ENCODE data around the gene ITSN2.
A peak's percentile ranks its signal among the peaks of the same experiment; 100 is the strongest.
"Not testable (repeated sequence)": the region's sequence is repeated elsewhere in the genome, so short reads cannot be mapped to it uniquely, and the experiment has no call there.

ITSN2 gene

GRCh38 chr2:24363301-24363700 lies 3.0 kb upstream of the ITSN2 start:
- DNase-seq (ENCODE audit: low read depth), result no peak

- DNase-seq (ENCODE audit: low read depth), result no peak
Observed at GRCh38 chr2:24362253-24362652, 1.9 kb upstream of the ITSN2 start.

GRCh38 chr2:24360963-24361330 lies 611 bp upstream of the ITSN2 start:
- DNase-seq (ENCODE audit: low read depth), result no peak

GRCh38 chr2:24359129-24360049 lies 947 bp downstream of the ITSN2 start:
- peak; percentile 38 for DNase-seq (ENCODE audit: low read depth)

GRCh38 chr2:24357767-24358166 lies 2.6 kb downstream of the ITSN2 start:
- DNase-seq (ENCODE audit: low read depth), result not testable (repeated sequence)

GRCh38 chr2:24357115-24357514 lies 3.2 kb downstream of the ITSN2 start:
- DNase-seq (ENCODE audit: low read depth), result not testable (repeated sequence)

GRCh38 chr2:24354957-24355356 lies 5.4 kb downstream of the ITSN2 start:
- DNase-seq (ENCODE audit: low read depth), result no peak

- DNase-seq (ENCODE audit: low read depth), result no peak
Observed at GRCh38 chr2:24354395-24354794, 5.9 kb downstream of the ITSN2 start.

GRCh38 chr2:24353973-24354372 lies 6.4 kb downstream of the ITSN2 start:
- DNase-seq (ENCODE audit: low read depth), result no peak

- no peak for DNase-seq (ENCODE audit: low read depth)
Observed at GRCh38 chr2:24353364-24353763, 7.0 kb downstream of the ITSN2 start.

- no peak for DNase-seq (ENCODE audit: low read depth)
Observed at GRCh38 chr2:24352664-24353063, 7.7 kb downstream of the ITSN2 start.

- no peak for DNase-seq (ENCODE audit: low read depth)
Observed at GRCh38 chr2:24351981-24352380, 8.4 kb downstream of the ITSN2 start.

- DNase-seq (ENCODE audit: low read depth), result no peak
Observed at GRCh38 chr2:24351627-24351938, 8.8 kb downstream of the ITSN2 start.

GRCh38 chr2:24350826-24351626 lies 9.3 kb downstream of the ITSN2 start:
- DNase-seq (ENCODE audit: low read depth), result no peak

GRCh38 chr2:24349097-24349496 lies 11.2 kb downstream of the ITSN2 start:
- no peak for DNase-seq (ENCODE audit: low read depth)

GRCh38 chr2:24345937-24346336 lies 14.4 kb downstream of the ITSN2 start:
- DNase-seq (ENCODE audit: low read depth), result no peak

GRCh38 chr2:24343225-24343882 lies 17.0 kb downstream of the ITSN2 start:
- DNase-seq (ENCODE audit: low read depth), result no peak

GRCh38 chr2:24342110-24342910 lies 18.0 kb downstream of the ITSN2 start:
- no peak for DNase-seq (ENCODE audit: low read depth)

- no peak for DNase-seq (ENCODE audit: low read depth)
Observed at GRCh38 chr2:24339856-24340262, 20.5 kb downstream of the ITSN2 start.

GRCh38 chr2:24339098-24339497 lies 21.2 kb downstream of the ITSN2 start:
- not testable (repeated sequence) for DNase-seq (ENCODE audit: low read depth)

- DNase-seq (ENCODE audit: low read depth), result no peak
Observed at GRCh38 chr2:24337890-24338289, 22.4 kb downstream of the ITSN2 start.

- DNase-seq (ENCODE audit: low read depth), result no peak
Observed at GRCh38 chr2:24336811-24337210, 23.5 kb downstream of the ITSN2 start.

All from activated T-cell treated with anti-CD3 and anti-CD28 coated beads for 48 hours (primary cell).